HG02852 (cell line): ENCODE data around the gene BPIFB3.

ENCODE experiments used
- ATAC-seq: cut with Tn5 transposase; IDR thresholded peaks from one replicate; pipeline ENCODE4 v1.9.1; 2021; ENCODE audit warnings: mild to moderate bottlenecking, moderate library complexity; ENCODE audit not compliant: unreplicated experiment

The BPIFB3 gene

GRCh38 chr20:33053291-33054106 is at the start of gene BPIFB3:
Gene BPIFB3 (plus strand): TSS chr20:33053903. CDS start chr20:33055436, 1,533 bp downstream.
- no peak for ATAC-seq

- ATAC-seq: no peak
Measured at GRCh38 chr20:33004141-33004751, 49.5 kb upstream of the BPIFB3 start, which contains the start of gene SUN5. Gene SUN5 (minus strand): TSS chr20:33004433. CDS start chr20:33004340, 93 bp downstream.

- ATAC-seq: no peak
Measured at GRCh38 chr20:33005132-33005566, 48.6 kb upstream of the BPIFB3 start.

- no peak for ATAC-seq
Measured at GRCh38 chr20:33005908-33006775, 47.6 kb upstream of the BPIFB3 start.

GRCh38 chr20:33006776-33007375 is 46.8 kb upstream of the BPIFB3 start:
- no peak for ATAC-seq

GRCh38 chr20:33007376-33008335 is 46.0 kb upstream of the BPIFB3 start, which contains the start of gene BPIFB2:
Gene BPIFB2 (plus strand): TSS chr20:33007704. CDS start chr20:33008575, 871 bp downstream.
- no peak for ATAC-seq

- no peak for ATAC-seq
Measured at GRCh38 chr20:33008336-33009213, 45.1 kb upstream of the BPIFB3 start.

GRCh38 chr20:33009214-33010132 is 44.2 kb upstream of the BPIFB3 start:
- ATAC-seq: no peak

- no peak for ATAC-seq
Measured at GRCh38 chr20:33010133-33010504, 43.6 kb upstream of the BPIFB3 start.

- ATAC-seq: no peak
Measured at GRCh38 chr20:33010674-33011449, 42.8 kb upstream of the BPIFB3 start.

GRCh38 chr20:33012327-33013189 is 41.1 kb upstream of the BPIFB3 start:
- ATAC-seq: no peak

- no peak for ATAC-seq
Measured at GRCh38 chr20:33013701-33014326, 39.9 kb upstream of the BPIFB3 start.

- ATAC-seq: no peak
Measured at GRCh38 chr20:33014336-33015113, 39.2 kb upstream of the BPIFB3 start.

GRCh38 chr20:33015114-33015484 is 38.6 kb upstream of the BPIFB3 start:
- ATAC-seq: no peak
